Retinal pigment epithelial cell (primary cell): ENCODE measurements around the gene DYNLL1.
"Not testable (repeated sequence)": the region's sequence is repeated elsewhere in the genome, so short reads cannot be mapped to it uniquely, and the experiment has no call there.

Experiments
- DNase-seq: peaks from one replicate; pipeline ENCODE4 v3.0.0-alpha.2; 2010; ENCODE audit warnings: low read depth
- H3K4me3 ChIP-seq: 2 replicates; pipeline ENCODE4 v1.5.1; 2011; ENCODE audit warnings: mild to moderate bottlenecking, low read length, control low read depth, moderate library complexity
- TF ChIP-seq, protein P1 (sequence below): conservative IDR thresholded peaks from 2 replicates; pipeline ENCODE4 v1.5.1; 2011; ENCODE audit warnings: low read depth, low read length, control low read depth, inconsistent platforms

DYNLL1 gene

DNA sequence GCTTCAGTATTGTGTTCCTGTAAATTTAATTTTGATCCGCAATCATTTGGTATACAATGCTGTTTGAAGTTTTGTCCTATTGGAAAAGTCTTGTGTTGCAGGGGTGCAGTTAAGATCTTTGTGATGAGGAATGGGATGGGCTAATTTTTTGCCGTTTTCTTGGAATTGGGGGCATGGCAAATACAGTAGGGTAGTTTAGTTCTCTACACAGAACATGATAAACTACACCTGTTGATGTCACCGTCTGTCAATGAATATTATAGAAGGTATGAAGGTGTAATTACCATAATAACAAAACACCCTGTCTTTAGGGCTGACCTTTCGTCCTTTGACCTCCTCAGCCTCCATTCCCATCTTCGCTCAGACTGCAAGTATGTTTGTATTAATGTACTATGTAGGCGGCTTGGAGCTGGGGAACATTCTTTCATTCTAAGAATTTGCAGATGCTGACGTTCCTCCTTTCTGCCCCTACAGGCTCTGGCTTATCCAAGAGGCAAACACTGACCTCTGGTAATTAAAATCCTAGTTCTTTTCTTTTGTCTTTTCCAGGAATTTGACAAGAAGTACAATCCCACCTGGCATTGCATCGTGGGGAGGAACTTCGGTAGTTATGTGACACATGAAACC lies 1.7 kb downstream of the DYNLL1 start:
- H3K4me3 ChIP-seq, result peak overlapping the region; percentile 91
- DNase-seq, result no peak
- TF ChIP-seq, protein P1, sequence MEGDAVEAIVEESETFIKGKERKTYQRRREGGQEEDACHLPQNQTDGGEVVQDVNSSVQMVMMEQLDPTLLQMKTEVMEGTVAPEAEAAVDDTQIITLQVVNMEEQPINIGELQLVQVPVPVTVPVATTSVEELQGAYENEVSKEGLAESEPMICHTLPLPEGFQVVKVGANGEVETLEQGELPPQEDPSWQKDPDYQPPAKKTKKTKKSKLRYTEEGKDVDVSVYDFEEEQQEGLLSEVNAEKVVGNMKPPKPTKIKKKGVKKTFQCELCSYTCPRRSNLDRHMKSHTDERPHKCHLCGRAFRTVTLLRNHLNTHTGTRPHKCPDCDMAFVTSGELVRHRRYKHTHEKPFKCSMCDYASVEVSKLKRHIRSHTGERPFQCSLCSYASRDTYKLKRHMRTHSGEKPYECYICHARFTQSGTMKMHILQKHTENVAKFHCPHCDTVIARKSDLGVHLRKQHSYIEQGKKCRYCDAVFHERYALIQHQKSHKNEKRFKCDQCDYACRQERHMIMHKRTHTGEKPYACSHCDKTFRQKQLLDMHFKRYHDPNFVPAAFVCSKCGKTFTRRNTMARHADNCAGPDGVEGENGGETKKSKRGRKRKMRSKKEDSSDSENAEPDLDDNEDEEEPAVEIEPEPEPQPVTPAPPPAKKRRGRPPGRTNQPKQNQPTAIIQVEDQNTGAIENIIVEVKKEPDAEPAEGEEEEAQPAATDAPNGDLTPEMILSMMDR, result no peak

DNA sequence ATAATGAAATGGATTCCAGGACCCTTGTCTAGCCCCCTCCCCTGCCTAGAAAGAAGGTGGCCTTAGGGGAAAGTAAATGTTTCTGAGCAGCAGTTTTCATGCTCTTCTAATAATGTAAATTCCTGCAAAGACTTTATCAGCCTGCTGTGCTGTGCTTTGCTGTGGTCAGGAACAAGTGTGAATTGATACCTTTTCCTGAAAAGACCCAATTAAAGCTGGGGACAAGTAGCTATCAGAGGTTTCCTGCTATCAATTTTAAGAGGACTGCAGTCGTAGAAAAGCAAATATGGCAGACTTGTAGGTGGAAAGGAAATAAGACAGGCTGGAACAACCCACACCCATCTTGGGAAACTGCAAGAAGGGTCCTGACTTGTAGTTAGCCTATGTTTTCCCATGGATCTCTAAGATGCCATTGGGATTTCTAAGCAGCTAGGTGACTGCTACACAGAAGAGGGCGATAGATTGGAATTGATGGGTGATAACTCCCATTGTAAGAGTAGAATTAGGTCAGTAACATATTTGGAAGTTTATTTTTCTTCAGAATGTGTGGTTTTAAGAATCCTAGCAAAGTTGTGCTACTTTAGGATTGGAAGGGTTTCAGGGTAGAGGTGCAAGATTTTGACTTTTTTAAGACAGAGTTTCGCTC lies 3.1 kb downstream of the DYNLL1 start:
- no peak overlapping the region for H3K4me3 ChIP-seq
- TF ChIP-seq, protein P1, result no peak
- DNase-seq, result no peak

DNA sequence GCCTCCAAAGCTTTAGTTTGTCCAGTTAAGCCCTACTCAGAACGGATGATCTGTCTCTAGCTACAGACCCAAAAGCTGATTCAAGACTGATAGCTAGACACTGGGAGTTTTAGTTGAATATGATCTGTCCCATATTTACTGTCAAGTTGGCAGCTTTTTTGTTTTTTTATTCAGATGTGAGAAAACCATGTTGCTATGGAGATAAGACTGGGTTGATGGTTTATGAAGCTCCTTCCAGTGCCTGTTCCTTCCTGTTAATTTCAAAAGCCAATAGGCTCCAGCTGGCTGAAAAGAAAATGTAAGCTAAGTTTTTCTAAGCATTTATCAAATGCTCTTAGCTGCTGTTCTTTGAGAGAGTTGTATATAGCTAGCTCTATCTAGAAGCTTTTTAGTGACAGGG lies 4.7 kb downstream of the DYNLL1 start:
- TF ChIP-seq, protein P1, result no peak
- DNase-seq, result no peak
- H3K4me3 ChIP-seq, result no peak overlapping the region

DNA sequence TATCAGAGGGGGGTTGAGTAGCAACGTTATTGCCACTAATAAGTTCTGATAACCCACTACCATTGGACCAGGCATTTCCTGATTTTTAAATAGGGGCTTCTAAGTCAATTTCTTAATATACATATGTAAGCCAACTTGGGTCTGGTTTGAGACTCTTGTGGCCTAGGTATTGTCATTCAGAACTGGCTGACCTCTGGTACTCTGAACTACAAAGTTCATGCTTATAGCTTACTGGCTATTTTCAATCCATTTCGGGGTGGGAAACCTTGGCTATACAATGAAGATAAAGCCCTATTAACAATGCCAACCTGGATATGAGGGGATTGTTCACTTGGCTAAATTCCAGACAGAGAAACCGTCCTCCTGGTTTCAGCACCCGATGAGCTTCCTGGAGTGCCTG lies 8.7 kb downstream of the DYNLL1 start:
- TF ChIP-seq, protein P1, result no peak
- H3K4me3 ChIP-seq, result no peak overlapping the region
- no peak for DNase-seq

DNA sequence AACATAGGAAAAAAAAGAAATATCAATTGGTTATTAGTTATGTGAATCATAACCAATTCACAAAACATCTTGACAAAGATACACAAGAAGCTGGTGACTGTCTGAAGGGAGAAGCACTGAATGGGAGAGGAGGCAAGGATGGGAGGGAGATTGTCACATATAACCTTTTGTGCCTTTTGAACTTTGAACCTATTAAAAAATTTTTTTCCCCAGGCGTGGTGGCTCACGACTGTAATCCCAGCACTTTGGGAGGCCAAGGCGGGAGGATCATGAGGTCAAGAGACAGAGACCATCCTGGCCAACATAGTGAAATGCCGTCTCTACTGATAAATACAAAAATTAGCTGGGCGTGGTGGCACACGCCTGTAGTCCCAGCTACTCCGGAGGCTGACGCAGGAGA lies 12.6 kb downstream of the DYNLL1 start:
- no peak for DNase-seq

DNA sequence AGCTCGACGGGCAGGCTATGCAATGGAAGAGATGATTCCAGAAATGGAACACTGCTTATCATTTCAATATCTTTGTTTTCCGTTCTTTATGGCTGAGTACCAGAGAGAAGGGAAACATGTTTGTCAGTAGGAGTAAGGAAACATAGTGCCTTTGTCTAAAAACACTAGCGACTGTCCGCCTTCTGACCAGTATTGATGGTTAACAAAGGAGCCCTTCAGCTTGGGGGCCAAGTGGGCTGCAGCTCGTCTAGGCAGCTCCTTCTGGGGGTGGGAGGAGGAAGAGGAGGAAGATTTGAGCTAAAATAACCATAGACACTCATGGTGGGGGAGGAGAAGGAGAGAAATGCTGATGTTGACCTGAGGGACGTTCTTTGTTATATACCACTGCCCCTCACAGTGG lies 18.1 kb downstream of the DYNLL1 start:
- no peak overlapping the region for H3K4me3 ChIP-seq
- TF ChIP-seq, protein P1, result no peak
- DNase-seq, result no peak

More for the DNA sequence above, 12.6 kb downstream of the DYNLL1 start:
- H3K4me3 ChIP-seq, result no peak overlapping the region
- TF ChIP-seq, protein P1, result no peak

DNA sequence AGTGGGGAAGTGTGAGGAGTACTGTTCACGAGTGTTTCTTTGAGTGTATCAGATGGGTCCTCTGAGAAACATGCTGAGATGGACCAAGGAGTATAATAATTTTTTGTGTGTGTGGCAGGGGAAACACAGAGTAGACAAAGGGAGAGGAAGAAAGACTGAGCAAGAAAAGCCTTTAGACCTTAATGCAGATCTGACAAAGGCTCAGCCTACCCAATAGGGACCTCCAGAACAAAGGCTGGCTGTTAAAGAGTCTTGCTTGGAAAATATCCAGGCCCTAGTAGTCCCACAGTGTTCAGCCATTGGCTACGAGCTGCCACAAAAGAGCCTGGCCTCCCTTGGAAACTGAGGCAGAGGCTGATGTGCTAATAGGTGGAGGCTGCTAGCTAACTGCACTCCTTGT lies 19.6 kb downstream of the DYNLL1 start:
- no peak for DNase-seq
- TF ChIP-seq, protein P1, result no peak
- no peak overlapping the region for H3K4me3 ChIP-seq

DNA sequence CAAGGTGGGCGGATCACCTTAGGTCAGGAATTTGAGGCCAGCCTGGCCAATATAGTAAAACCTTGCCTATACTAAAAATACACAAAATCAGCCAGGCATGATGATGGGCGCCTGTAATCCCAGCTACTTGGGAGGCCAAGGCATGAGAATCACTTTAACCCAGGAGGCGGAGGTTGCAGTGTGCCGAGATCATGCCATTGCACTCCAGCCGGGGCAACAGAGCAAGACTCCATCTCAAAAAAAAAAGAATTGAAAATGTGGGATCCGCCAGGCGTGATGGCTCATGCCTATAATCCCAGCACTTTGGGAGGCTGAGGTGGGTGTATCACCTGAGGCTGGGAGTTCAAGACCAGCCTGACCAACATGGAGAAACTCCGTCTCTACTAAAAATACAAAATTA lies 23.4 kb downstream of the DYNLL1 start:
- H3K4me3 ChIP-seq, DNase-seq: not testable (repeated sequence)
